GM19467 (cell line): ENCODE measurements around the gene TLR3.
"Not testable (repeated sequence)": the region's sequence is repeated elsewhere in the genome, so short reads cannot be mapped to it uniquely, and the experiment has no call there.

Source experiments
- ATAC-seq: cut with Tn5 transposase; IDR thresholded peaks from one replicate; pipeline ENCODE4 v1.9.1; 2021; ENCODE audit warnings: mild to moderate bottlenecking, moderate library complexity; ENCODE audit not compliant: unreplicated experiment

TLR3 gene

GRCh38 chr4:186047501-186047900 is 21.5 kb upstream of the TLR3 start:
- not testable (repeated sequence) for ATAC-seq

GRCh38 chr4:186050135-186050534 is 18.8 kb upstream of the TLR3 start:
- not testable (repeated sequence) for ATAC-seq

- ATAC-seq = no peak
Measured at GRCh38 chr4:186051096-186051495, 17.9 kb upstream of the TLR3 start.

DNA sequence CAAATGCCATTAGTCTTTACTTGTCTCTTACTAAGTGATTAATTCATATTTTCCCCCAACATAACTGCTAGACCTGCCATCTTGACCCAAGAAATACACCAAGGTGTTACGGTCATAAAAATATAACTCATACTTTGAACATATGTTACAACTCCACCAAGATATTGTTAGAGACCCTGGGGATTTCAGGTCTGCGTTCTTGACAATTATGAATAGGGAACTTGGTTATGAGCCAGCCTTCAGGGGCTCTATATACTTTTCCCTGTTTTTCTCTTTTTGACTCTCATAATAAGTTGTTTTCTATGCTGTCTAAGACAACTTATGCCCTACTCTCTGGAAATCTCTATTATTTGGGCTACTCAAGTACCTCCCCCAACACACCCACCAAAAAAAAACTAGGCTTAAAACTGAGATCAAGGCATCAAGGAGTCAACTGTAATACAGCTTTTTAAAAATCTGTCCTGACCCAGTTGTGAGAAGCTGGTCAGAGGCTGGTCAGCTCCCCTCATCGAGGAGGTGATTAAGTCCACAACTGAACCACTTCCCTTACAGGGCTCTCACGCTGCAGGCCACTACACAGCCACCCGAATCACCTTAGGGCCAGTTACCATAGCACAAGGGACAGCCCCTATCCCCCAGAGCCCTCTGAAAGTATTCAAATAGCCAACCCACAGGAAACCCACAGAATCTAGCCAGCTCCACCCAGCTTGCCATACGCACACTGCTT is 10.5 kb upstream of the TLR3 start:
- peak; percentile 100 for ATAC-seq

- ATAC-seq = no peak
Measured at GRCh38 chr4:186058980-186059316, 10.0 kb upstream of the TLR3 start.

DNA sequence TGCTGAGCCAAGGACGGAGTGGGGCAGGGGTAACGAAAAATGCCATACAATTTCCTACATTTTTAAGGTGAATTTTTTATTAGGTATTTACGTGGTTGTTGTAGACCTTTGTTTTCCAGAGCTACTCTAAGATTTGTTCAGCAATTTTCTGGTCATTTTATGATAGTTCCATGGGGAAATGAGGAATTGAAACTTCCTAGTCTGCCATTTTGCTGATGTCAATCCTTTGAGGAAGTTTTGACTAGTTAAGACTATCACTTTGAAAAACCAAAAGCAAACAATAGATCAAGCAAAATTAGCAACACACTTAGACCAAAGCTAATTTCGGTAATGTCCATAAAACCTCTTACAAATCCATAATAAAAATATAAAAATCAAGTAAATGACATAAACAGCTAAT is 7.0 kb upstream of the TLR3 start:
- ATAC-seq = no peak

- peak; percentile 84 for ATAC-seq
Measured at GRCh38 chr4:186067757-186068385, 1.1 kb upstream of the TLR3 start.

DNA sequence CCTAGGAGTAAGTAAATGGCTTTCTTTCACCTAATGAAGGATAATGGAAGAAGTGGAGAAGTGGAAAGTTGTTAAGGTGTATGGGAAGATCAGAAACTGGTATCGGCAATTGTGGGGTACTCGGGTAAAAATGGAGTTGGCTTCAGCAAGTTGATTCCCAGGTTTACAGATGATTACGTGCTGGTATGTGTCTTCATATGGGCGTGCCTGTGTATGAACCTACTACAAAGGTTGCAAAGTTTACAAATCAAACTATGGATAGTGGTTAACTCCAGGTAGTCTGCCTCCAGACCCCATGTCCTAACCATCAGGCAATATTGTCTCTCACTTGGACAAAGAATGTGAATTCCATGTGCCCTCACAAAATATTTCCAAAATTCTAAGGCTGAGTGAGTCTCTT is 773 bp downstream of the TLR3 start:
- ATAC-seq = no peak

DNA sequence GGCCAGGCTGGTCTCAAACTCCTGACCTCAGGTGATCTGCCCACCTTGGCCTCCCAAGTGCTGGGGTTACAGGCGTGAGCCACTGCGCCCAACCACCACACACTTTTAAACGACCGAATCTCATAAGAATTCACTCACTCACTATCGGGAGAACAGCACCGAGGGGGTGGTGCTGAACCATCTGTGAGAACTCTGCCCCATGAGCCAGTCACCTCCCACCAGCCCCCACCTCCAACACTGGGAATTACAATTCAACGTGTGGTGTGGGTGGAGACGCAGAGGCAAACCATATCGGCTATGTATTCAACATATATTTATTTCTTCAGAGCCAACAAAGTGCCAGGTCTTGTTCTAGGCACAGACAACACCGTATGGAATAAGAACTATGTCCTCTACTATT is 3.6 kb downstream of the TLR3 start:
- no peak for ATAC-seq

DNA sequence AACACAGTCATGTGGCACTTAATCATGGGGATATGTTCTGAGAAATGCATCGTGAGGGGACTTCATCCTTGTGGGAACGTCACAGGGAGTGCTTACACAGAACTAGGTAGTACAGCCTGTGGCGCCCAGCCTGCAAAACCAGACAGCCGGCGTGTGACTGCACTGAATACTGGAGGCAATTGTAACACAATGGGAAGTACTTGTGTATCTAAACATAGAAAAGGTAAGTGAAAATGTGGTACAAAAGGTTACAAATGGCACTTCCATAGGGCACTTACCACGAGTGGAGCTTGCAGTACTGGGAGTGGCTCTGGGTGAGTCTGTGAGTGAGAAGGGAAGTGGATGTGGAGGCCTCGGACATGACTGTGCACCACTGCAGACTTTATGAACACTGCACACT is 5.2 kb downstream of the TLR3 start:
- ATAC-seq = no peak

- ATAC-seq = no peak
Measured at GRCh38 chr4:186078981-186079638, 10.2 kb downstream of the TLR3 start.

- ATAC-seq = no peak
Measured at GRCh38 chr4:186079694-186080093, 10.7 kb downstream of the TLR3 start.

- no peak for ATAC-seq
Measured at GRCh38 chr4:186081202-186081807, 12.3 kb downstream of the TLR3 start.

GRCh38 chr4:186082221-186082620 is 13.3 kb downstream of the TLR3 start:
- ATAC-seq = no peak

- ATAC-seq = no peak
Measured at GRCh38 chr4:186088523-186088922, 19.6 kb downstream of the TLR3 start.

DNA sequence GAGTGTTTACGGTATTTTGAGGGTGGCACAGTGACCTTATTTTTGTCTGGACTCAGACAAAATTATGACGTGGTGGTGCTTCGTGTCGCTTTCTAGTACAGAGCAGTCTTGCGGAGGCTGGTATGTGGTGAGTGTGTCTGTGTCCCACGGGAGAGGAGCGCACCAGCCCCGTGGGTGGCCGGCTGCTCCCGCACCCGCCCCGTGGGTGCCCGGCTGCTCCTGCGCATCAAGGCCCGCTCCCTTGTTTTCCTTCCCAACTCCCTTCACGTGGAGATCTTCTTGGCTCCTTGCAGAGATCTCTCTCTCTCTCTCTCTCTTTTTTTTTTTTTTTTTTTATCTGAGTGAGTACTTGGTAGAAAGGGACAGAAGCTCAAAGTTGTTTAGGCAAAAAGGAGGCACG is 23.3 kb downstream of the TLR3 start:
- ATAC-seq = no peak

DNA sequence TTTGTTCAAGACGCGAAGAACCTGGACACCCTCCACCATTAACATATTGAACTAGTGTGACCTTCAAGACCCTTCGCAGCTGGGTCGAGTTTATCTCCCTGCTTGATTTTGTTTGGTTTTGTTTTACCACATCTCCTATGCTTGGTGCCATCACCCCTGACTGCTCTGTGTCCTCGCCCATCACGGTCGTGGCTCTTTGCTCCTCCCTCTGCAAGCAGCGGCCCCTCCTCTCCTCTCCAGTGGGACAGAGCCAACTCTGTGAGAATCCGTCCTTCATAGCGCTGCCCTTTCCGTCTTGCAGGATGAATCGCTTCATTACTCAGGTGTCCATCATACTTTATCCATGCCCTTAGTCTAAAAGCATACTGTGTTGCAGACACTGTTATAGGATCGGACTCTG is 26.4 kb downstream of the TLR3 start:
- no peak for ATAC-seq

GRCh38 chr4:186096681-186097165 is 27.8 kb downstream of the TLR3 start:
- ATAC-seq = no peak

DNA sequence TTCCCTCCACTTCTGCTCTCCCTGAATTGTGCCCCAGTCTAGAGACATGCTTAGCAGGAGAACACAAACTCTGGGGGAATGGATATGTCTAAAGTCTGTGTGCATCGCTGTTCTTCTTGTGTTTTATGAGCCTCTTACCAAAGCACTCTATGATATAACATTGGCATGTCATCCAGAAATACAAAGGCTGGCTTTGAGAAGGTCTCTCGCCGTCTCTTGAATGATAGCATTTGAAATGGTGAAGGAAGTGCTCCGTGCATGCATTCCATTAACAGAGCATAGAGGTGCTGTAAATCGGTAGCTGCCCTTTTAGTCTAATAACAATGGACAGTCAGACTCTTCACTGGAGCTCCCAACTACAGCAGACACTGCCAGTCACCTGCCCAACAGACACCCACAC is 28.4 kb downstream of the TLR3 start:
- no peak for ATAC-seq

DNA sequence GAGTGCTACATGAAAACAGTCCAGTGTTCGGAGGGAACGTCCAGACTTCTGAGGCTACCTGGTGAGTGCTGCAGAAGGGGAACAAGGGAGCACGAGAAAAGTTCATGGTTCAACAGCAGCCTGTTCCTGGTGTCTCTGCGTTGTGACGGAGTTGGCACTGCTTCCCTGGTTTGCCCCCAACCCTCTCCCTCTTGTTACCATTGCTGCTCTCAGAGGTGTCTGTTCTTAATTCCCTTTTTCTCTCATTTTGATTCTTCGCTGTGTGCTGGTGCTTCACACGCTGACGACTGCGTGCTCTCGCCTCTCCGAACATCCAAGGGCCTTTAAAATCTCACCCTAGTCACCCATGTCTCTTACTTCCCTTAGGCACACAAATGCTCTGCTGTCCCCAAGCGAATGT is 34.0 kb downstream of the TLR3 start:
- ATAC-seq = no peak

GRCh38 chr4:186104114-186104889 is 35.3 kb downstream of the TLR3 start, which contains the start of gene FAM149A:
Gene FAM149A, plus strand, starts transcription at chr4:186104704.
- ATAC-seq = peak; percentile 67
